HepG2 (cell line): ENCODE data around the gene PCGF5. TPM values are rescaled to one million over a fixed set of nuclear protein-coding genes. Genes with fewer than 3 reads are reported as not detected.

ENCODE experiments used
- ATF2 ChIP-seq: sonication (generic); formaldehyde crosslinking; IDR thresholded peaks from 2 replicates; pipeline ENCODE4 v1.4.0; 2020; ENCODE audit warnings: missing genetic modification reagents
- BATF2 ChIP-seq: sonication (generic); formaldehyde crosslinking; IDR thresholded peaks from 2 replicates; pipeline ENCODE4 v1.8.0; 2022; ENCODE audit warnings: mild to moderate bottlenecking, missing genetic modification reagents, moderate library complexity
- HOXA9 ChIP-seq: sonication (generic); formaldehyde crosslinking; IDR thresholded peaks from 2 replicates; pipeline ENCODE4 v1.8.1; 2022; ENCODE audit warnings: missing genetic modification reagents, mild to moderate bottlenecking, moderate library complexity, borderline replicate concordance
- NR3C1 ChIP-seq: sonication (generic); formaldehyde crosslinking; IDR thresholded peaks from 2 replicates; pipeline ENCODE4 v1.4.0; 2020; ENCODE audit warnings: missing genetic modification reagents
- PLSCR1 ChIP-seq: sonication (generic); formaldehyde crosslinking; IDR thresholded peaks from 2 replicates; pipeline ENCODE4 v1.5.0; 2020; ENCODE audit warnings: missing genetic modification reagents, mild to moderate bottlenecking, borderline replicate concordance
- REXO4 ChIP-seq: sonication (generic); formaldehyde crosslinking; IDR thresholded peaks from 2 replicates; pipeline ENCODE4 v1.8.0; 2022; ENCODE audit warnings: missing genetic modification reagents, mild to moderate bottlenecking, borderline replicate concordance
- SNAPC2 ChIP-seq: sonication (generic); formaldehyde crosslinking; IDR thresholded peaks from 2 replicates; pipeline ENCODE4 v1.8.1; 2022; ENCODE audit warnings: mild to moderate bottlenecking, missing genetic modification reagents
- TAF1 ChIP-seq: sonication (generic); formaldehyde crosslinking; IDR thresholded peaks from 2 replicates; pipeline ENCODE4 v1.4.0; 2020; ENCODE audit warnings: missing genetic modification reagents
- TARDBP ChIP-seq: sonication (generic); formaldehyde crosslinking; IDR thresholded peaks from 2 replicates; pipeline ENCODE4 v1.8.0; 2022; ENCODE audit warnings: mild to moderate bottlenecking, missing genetic modification reagents
- ZBTB10 ChIP-seq: sonication (generic); formaldehyde crosslinking; IDR thresholded peaks from 2 replicates; pipeline ENCODE4 v1.4.0; 2020; ENCODE audit warnings: missing genetic modification reagents, borderline replicate concordance
- ZHX2 ChIP-seq, 2 experiments: sonication (generic) in 1 of 2; formaldehyde crosslinking in 1 of 2; IDR thresholded peaks; 2 replicates each; pipeline versions ENCODE4 v1.6.1 to v1.9.0; 2014 to 2022; ENCODE audit warnings: antibody characterized with exemption in 1 of 2, borderline replicate concordance in 1 of 2, inconsistent platforms in 1 of 2, low read depth in 1 of 2, missing genetic modification reagents in 1 of 2
- ZNF34 ChIP-seq: sonication (generic); formaldehyde crosslinking; IDR thresholded peaks from 2 replicates; pipeline ENCODE4 v1.4.0; 2020; ENCODE audit warnings: mild to moderate bottlenecking, missing genetic modification reagents, borderline replicate concordance
- ZNF501 ChIP-seq: sonication (generic); formaldehyde crosslinking; IDR thresholded peaks from 2 replicates; pipeline ENCODE4 v1.5.1; 2020; ENCODE audit warnings: mild to moderate bottlenecking, moderate library complexity, missing genetic modification reagents
- ZNF577 ChIP-seq: sonication (generic); formaldehyde crosslinking; IDR thresholded peaks from 2 replicates; pipeline ENCODE4 v1.4.0; 2020; ENCODE audit warnings: mild to moderate bottlenecking, low read depth, missing genetic modification reagents, borderline replicate concordance
- ZSCAN22 ChIP-seq: sonication (generic); formaldehyde crosslinking; IDR thresholded peaks from 2 replicates; pipeline ENCODE4 v1.4.0; 2020; ENCODE audit warnings: mild to moderate bottlenecking, missing genetic modification reagents
- ZSCAN30 ChIP-seq: sonication (generic); formaldehyde crosslinking; IDR thresholded peaks from 2 replicates; pipeline ENCODE4 v1.5.0; 2020; ENCODE audit warnings: mild to moderate bottlenecking, missing genetic modification reagents
- polyA plus RNA-seq, 8 experiments: library from polyadenylated mRNA; depleted of rRNA in 3 of 8; stranded (reverse) in 7 of 8; unstranded in 1 of 8; fragments of >200 nt; fragmentation: Illumina TruSeq in 4 of 8; extraction: Trizol in 4 of 8; gene quantifications; 2 replicates each; pipeline versions ENCODE4 v1.2.1 to v1.2.3, GENCODE V29; 2011 to 2016; ENCODE audit warnings: low read depth in 4 of 8, missing spikeins in 1 of 8, mixed read lengths in 1 of 8; ENCODE audit not compliant: insufficient read depth in 1 of 8
- total RNA-seq, 5 experiments: library from RNA; depleted of rRNA; stranded (reverse); fragments of >200 nt; fragmentation: Illumina TruSeq; extraction: Trizol; gene quantifications; 2 replicates each; pipeline ENCODE4 v1.2.3, GENCODE V29; 2016; ENCODE audit warnings: low read depth in 1 of 5

Gene PCGF5
- total and polyA plus RNA-seq, 2 of the 13 experiments (the other 11 are each of a cell fraction or from before 2014, with no cell fraction given) = 61.3 to 138 TPM

- TF ChIP-seq ZSCAN22 (CRISPR knock-in tag) = no peak
- TF ChIP-seq ZNF34 (CRISPR knock-in tag) = no peak
- TF ChIP-seq ZNF577 = no peak
- no peak for TF ChIP-seq ZHX2 (IDR thresholded peaks at IDR 0.05; ENCODE audit: low read depth)
- no peak for TF ChIP-seq ZHX2 (CRISPR knock-in tag; IDR thresholded peaks at IDR 0.05; ENCODE audit: borderline replicate concordance)
- no peak for TF ChIP-seq REXO4 (CRISPR knock-in tag)
- no peak for TF ChIP-seq BATF2
- TF ChIP-seq TAF1 (CRISPR knock-in tag) = peak; percentile 73
- TF ChIP-seq PLSCR1 = peak; percentile 84; the same call in 1 of the 2 replicates
- peak; percentile 50; the same call in 1 of the 2 replicates for TF ChIP-seq ZNF501
- no peak for TF ChIP-seq SNAPC2 (CRISPR knock-in tag)
- TF ChIP-seq ZBTB10 = peak; percentile 44; the same call in 1 of the 2 replicates
- TF ChIP-seq HOXA9 (CRISPR knock-in tag) = 0 out of 2 replicates have a peak, but pooled peaks have one; percentile 30
- TF ChIP-seq ATF2 = 0 out of 2 replicates have a peak, but pooled peaks have one; percentile 1
- TF ChIP-seq TARDBP (CRISPR knock-in tag) = no peak; the same call in 1 of the 2 replicates
- no peak for TF ChIP-seq ZSCAN30 (CRISPR knock-in tag)
- TF ChIP-seq NR3C1 (CRISPR knock-in tag) = no peak
Measured at GRCh38 chr10:91220194-91220953, at the start of gene PCGF5 (continued).
